Activated CD8-positive, alpha-beta memory T cell treated with anti-CD3 and anti-CD28 coated beads, Interleukin-2, amount 50 U/mL, for 48 hours (primary cell): ENCODE measurements around the gene ZNF684.
"Not testable (repeated sequence)": the region's sequence is repeated elsewhere in the genome, so short reads cannot be mapped to it uniquely, and the experiment has no call there.

ENCODE experiments used
- DNase-seq: peaks from one replicate; pipeline ENCODE4 v3.0.0-alpha.2; 2020

ZNF684 gene

GRCh38 chr1:40531381-40532061 lies at the start of gene ZNF684:
Gene ZNF684, plus strand, starts transcription at chr1:40531637. Its CDS starts 1,530 bp downstream, at chr1:40533167.
- peak; percentile 86 for DNase-seq

GRCh38 chr1:40495315-40495903 lies 36.0 kb upstream of the ZNF684 start:
- DNase-seq: no peak

GRCh38 chr1:40502651-40503050 lies 28.8 kb upstream of the ZNF684 start:
- not testable (repeated sequence) for DNase-seq

GRCh38 chr1:40507973-40508372 lies 23.5 kb upstream of the ZNF684 start:
- DNase-seq: no peak

GRCh38 chr1:40508375-40509341 lies 22.8 kb upstream of the ZNF684 start, which contains the start of gene EXO5:
Gene EXO5, plus strand, starts transcription at chr1:40508767. Its CDS starts 5,778 bp downstream, at chr1:40514545.
- peak; percentile 93 for DNase-seq

- DNase-seq: no peak
These were observed 11.9 kb upstream of the ZNF684 start for GRCh38 chr1:40519517-40519916.

- DNase-seq: no peak
These were observed 579 bp upstream of the ZNF684 start for GRCh38 chr1:40530735-40531380.

GRCh38 chr1:40532062-40532389 lies 589 bp downstream of the ZNF684 start:
- DNase-seq: no peak

GRCh38 chr1:40532844-40533424 lies 1.5 kb downstream of the ZNF684 start:
- no peak for DNase-seq

GRCh38 chr1:40534589-40534988 lies 3.2 kb downstream of the ZNF684 start:
- DNase-seq: no peak

GRCh38 chr1:40535732-40536131 lies 4.3 kb downstream of the ZNF684 start:
- no peak for DNase-seq

GRCh38 chr1:40539338-40539737 lies 7.9 kb downstream of the ZNF684 start:
- no peak for DNase-seq

- no peak for DNase-seq
These were observed 15.5 kb downstream of the ZNF684 start for GRCh38 chr1:40546957-40547356.

- no peak for DNase-seq
These were observed 21.6 kb downstream of the ZNF684 start for GRCh38 chr1:40553017-40553416.

GRCh38 chr1:40554807-40555206 lies 23.4 kb downstream of the ZNF684 start:
- not testable (repeated sequence) for DNase-seq

GRCh38 chr1:40556121-40556520 lies 24.7 kb downstream of the ZNF684 start:
- no peak for DNase-seq

GRCh38 chr1:40558241-40558640 lies 26.8 kb downstream of the ZNF684 start:
- not testable (repeated sequence) for DNase-seq

- DNase-seq: no peak
These were observed 30.7 kb downstream of the ZNF684 start for GRCh38 chr1:40562185-40562584.

GRCh38 chr1:40563266-40563665 lies 31.8 kb downstream of the ZNF684 start:
- DNase-seq: no peak

- no peak for DNase-seq
These were observed 33.1 kb downstream of the ZNF684 start for GRCh38 chr1:40564506-40564905.

- DNase-seq: no peak
These were observed 33.5 kb downstream of the ZNF684 start for GRCh38 chr1:40564913-40565312.

GRCh38 chr1:40567825-40568224 lies 36.4 kb downstream of the ZNF684 start:
- no peak for DNase-seq

GRCh38 chr1:40574805-40575204 lies 43.4 kb downstream of the ZNF684 start:
- not testable (repeated sequence) for DNase-seq
